Peyer's patch (tissue), 4 donors: ENCODE results near the gene TULP1. TPM values are rescaled to one million over a fixed set of nuclear protein-coding genes. Genes with fewer than 3 reads are reported as not detected.
A peak's percentile ranks its signal among the peaks of the same experiment; 100 is the strongest.

Experiments used
- DNase-seq, 3 donors: peaks; one replicate each; pipeline ENCODE4 v3.0.0-alpha.2; 2017 to 2019
- H3K27ac ChIP-seq, 4 donors: fragments of 200-600 bp; sonication (generic); one replicate each; pipeline ENCODE4 v1.5.1; 2016 to 2019
- H3K27me3 ChIP-seq, 2 donors: fragments of 200-600 bp; sonication (generic); one replicate each; pipeline ENCODE4 v1.5.1; 2019
- H3K36me3 ChIP-seq, 3 donors: fragments of 200-600 bp; sonication (generic); one replicate each; pipeline ENCODE4 v1.5.1; 2016 to 2019
- H3K4me1 ChIP-seq, 4 donors: fragments of 200-600 bp; sonication (generic); one replicate each; pipeline ENCODE4 v1.5.1; 2016 to 2019
- H3K4me3 ChIP-seq, 4 donors: fragments of 200-600 bp; sonication (generic); 1 replicate in 3 of 4; 2 replicates in 1 of 4; pipeline ENCODE4 v1.5.1; 2016 to 2019; ENCODE audit warnings: mild to moderate bottlenecking in 1 of 4
- H3K9me3 ChIP-seq, 4 donors: fragments of 200-600 bp; sonication (generic); one replicate each; pipeline ENCODE4 v1.5.1; 2016 to 2019; ENCODE audit warnings: mild to moderate bottlenecking in 1 of 4
- POLR2A ChIP-seq, 2 donors: fragments of 450-650 bp; IDR thresholded peaks; one replicate each; pipeline ENCODE4 v1.5.1; 2017; ENCODE audit warnings: antibody characterized with exemption in 2 of 2, mild to moderate bottlenecking in 2 of 2, moderate library complexity in 2 of 2
- total RNA-seq, 4 donors: library from RNA; depleted of rRNA; stranded (reverse); fragments of >200 nt; gene quantifications; one replicate each; pipeline ENCODE4 v1.1.0, GENCODE V29; 2016
- TF ChIP-seq, protein P1 (sequence below), 6 experiments: fragments of 450-650 bp in 4 of 6; fragments of 200-600 bp in 2 of 6; sonication (generic) in 1 of 6; IDR thresholded peaks; one replicate each; pipeline ENCODE4 v1.5.1; 2017 to 2019; ENCODE audit warnings: antibody characterized with exemption in 6 of 6, mild to moderate bottlenecking in 3 of 6, moderate library complexity in 1 of 6

Gene TULP1
- total RNA-seq, 4 donors from 2014 or later: not detected

GRCh38 chr6:35468181-35468979, 44.3 kb downstream of the TULP1 start, which contains the start of gene RPL10A:
TSS of gene RPL10A (plus strand) at chr6:35468401. CDS start at chr6:35468435, 34 bp downstream.
- Histone ChIP-seq H3K9me3 (no peaks in the 10 kb centered on the region), H3K4me1 (peaks cover 0 to 43% (median 3%) of the 10 kb centered on the region in 4 donors), H3K36me3 (peaks cover 0 to 26% (median 0%) of the 10 kb centered on the region in 3 donors), H3K27ac (peak within 1 kb of the TSS; percentile 80 to 94 (median 90)), H3K4me3 (peak within 1 kb of the TSS; percentile 55 to 86 (median 73)), H3K27me3 (no peaks in the 10 kb centered on the region)
- TF ChIP-seq, protein P1, sequence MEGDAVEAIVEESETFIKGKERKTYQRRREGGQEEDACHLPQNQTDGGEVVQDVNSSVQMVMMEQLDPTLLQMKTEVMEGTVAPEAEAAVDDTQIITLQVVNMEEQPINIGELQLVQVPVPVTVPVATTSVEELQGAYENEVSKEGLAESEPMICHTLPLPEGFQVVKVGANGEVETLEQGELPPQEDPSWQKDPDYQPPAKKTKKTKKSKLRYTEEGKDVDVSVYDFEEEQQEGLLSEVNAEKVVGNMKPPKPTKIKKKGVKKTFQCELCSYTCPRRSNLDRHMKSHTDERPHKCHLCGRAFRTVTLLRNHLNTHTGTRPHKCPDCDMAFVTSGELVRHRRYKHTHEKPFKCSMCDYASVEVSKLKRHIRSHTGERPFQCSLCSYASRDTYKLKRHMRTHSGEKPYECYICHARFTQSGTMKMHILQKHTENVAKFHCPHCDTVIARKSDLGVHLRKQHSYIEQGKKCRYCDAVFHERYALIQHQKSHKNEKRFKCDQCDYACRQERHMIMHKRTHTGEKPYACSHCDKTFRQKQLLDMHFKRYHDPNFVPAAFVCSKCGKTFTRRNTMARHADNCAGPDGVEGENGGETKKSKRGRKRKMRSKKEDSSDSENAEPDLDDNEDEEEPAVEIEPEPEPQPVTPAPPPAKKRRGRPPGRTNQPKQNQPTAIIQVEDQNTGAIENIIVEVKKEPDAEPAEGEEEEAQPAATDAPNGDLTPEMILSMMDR (IDR thresholded peaks at IDR 0.05): peak; percentile 93 to 99 (median 98)
- TF ChIP-seq POLR2A (IDR thresholded peaks at IDR 0.05): peak; percentile 68 to 85
- DNase-seq: peak; percentile 94 to 98 (median 94)

GRCh38 chr6:35465646-35466045, 47.0 kb downstream of the TULP1 start:
- no peak overlapping the region for H3K27ac ChIP-seq
- H3K27me3 ChIP-seq: no peaks in the 10 kb centered on the region
- no peak for DNase-seq
- peaks cover 0 to 21% (median 3%) of the 10 kb centered on the region in 4 donors for H3K4me1 ChIP-seq
- H3K4me3 ChIP-seq: no peak overlapping the region
- no peak for TF ChIP-seq POLR2A (IDR thresholded peaks at IDR 0.05)
- TF ChIP-seq, protein P1 (IDR thresholded peaks at IDR 0.05): no peak
- H3K36me3 ChIP-seq: peaks cover 0 to 4% (median 0%) of the 10 kb centered on the region in 3 donors
- H3K9me3 ChIP-seq: no peaks in the 10 kb centered on the region

DNA sequence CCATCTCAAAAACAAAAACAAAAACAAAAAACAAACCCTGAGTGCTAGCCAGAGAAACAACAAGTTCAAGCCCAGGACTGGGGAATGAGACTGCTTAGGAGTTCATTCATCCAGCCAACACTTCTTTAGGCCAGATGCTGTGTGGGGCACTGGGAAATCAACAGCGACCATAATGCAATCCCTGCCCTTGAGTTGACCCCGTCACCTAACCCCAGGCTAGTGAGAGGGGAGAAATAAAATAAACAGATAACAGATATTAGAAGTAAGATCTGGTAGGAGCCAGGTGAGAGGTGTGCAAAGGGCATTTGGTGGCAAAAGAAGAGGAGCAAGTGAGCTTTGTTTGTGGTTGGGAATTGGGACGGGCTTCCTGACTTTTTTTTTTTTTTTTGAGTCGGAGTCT, 49.4 kb downstream of the TULP1 start:
- Histone ChIP-seq H3K4me3 (no peak overlapping the region), H3K27ac (no peak overlapping the region), H3K36me3 (peaks cover 0 to 8% (median 0%) of the 10 kb centered on the region in 3 donors), H3K27me3 (no peaks in the 10 kb centered on the region), H3K4me1 (peaks cover 0 to 6% (median 0%) of the 10 kb centered on the region in 4 donors), H3K9me3 (no peaks in the 10 kb centered on the region)
- peak in 1 of 3 donors; percentile 7 for DNase-seq
- TF ChIP-seq, protein P1 (IDR thresholded peaks at IDR 0.05): no peak
- no peak for TF ChIP-seq POLR2A (IDR thresholded peaks at IDR 0.05)

DNA sequence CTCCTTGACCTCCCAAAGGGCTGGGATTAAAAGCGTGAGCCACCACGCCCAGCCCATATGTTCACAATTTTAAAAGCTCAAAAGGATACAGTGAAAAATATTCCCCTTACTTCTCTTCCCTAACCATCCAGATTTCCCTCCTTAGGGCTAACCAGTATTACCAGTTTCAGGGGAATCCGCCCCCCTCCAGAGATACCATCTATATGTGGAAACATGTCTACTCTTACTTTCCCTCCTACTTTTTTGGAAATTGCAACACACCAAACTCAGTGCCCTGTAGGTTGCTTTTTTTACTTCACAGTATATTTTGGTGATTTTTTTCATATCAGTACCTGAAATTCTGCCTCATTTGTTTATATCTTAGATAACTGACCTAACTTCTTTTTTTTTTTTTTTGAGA, 51.4 kb downstream of the TULP1 start:
- TF ChIP-seq POLR2A (IDR thresholded peaks at IDR 0.05): no peak
- TF ChIP-seq, protein P1 (IDR thresholded peaks at IDR 0.05): no peak
- H3K36me3 ChIP-seq: peaks cover 0 to 8% (median 0%) of the 10 kb centered on the region in 3 donors
- H3K27me3 ChIP-seq: no peaks in the 10 kb centered on the region
- H3K27ac ChIP-seq: no peak overlapping the region
- DNase-seq: no peak
- no peaks in the 10 kb centered on the region for H3K4me1 ChIP-seq
- no peak overlapping the region for H3K4me3 ChIP-seq
- H3K9me3 ChIP-seq: no peaks in the 10 kb centered on the region

GRCh38 chr6:35457907-35458306, 54.8 kb downstream of the TULP1 start:
- no peak overlapping the region for H3K27ac ChIP-seq
- no peak for TF ChIP-seq POLR2A (IDR thresholded peaks at IDR 0.05)
- TF ChIP-seq, protein P1 (IDR thresholded peaks at IDR 0.05): no peak
- peaks cover 0 to 10% (median 0%) of the 10 kb centered on the region in 4 donors for H3K4me1 ChIP-seq
- H3K27me3 ChIP-seq: no peaks in the 10 kb centered on the region
- no peak overlapping the region for H3K4me3 ChIP-seq
- H3K36me3 ChIP-seq: peaks cover 0 to 8% (median 0%) of the 10 kb centered on the region in 3 donors
- no peak for DNase-seq
- H3K9me3 ChIP-seq: no peaks in the 10 kb centered on the region
